ENCODE measurements around the gene WNT3. TPM values are rescaled to one million over a fixed set of nuclear protein-coding genes. Genes with fewer than 3 reads are reported as not detected.

The WNT3 gene
- total and polyA plus RNA-seq, 2 donors (not counting 1 experiment from before 2014, with no cell fraction given): 0.86 to 1.4 TPM

DNA sequence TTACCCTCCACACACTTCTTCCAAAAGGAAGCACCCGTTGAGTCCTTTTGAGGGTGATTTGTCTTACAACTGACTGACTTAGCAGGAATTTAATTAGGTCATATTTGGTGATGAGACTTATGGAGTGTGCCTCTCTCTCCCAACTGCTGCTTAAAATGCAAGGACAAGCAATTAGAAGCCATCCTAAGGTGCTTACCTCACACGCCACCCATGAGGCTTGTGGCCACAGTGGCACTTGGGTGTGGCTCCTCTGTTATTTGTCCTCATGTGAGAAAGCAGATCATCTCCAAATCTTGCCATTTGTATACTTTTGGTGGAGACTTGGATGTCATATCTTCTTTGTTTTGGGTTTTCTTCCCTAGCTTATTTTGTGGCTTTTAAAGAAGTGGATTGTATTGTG is 61.6 kb downstream of the WNT3 start:
- H3K4me3 Mint-ChIP-seq: no peak overlapping the region
- CTCF ChIA-PET: no interaction called here
- intact Hi-C loops (cut with micrococcal nuclease): no loop called here

DNA sequence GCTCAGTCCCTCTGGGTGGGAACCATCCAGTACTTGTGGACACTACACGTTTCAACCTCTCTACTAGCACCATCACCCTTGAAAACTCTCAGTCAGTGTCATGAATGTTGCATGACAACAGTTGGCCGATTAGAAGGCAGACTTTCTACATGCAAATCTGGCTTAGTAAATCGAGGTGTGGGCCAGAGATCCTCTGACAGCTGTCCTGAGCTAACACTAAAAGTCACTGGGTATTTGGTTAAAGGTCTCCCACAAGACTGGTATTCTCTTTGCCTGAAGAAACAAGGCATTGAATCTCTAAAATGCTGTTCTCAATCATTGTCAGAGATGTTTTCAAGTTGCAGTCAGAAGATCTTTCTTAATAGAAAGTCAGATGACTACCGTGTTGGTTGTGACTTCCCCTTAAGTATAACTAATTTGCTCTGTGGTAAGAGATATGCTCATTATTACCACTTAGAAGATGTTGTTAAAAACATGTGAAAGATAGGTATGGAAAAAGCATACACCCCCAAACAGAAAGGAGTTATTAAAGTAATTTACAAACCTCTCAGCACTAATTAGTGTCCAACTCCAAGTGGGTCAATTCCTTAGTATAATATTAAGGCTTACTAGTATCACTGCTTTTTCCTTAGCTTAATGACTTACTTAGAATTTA is 62.3 kb downstream of the WNT3 start:
- H3K27me3 Mint-ChIP-seq: no peaks in the 10 kb centered on the region
- Histone ChIP-seq H3K9ac (ENCODE audit: low read length) (no peak overlapping the region), H3K27me3 (replicated peaks in 1 of 4; ENCODE audit: control extremely low read depth in 1 of 4, control insufficient read depth in 3 of 4, insufficient read depth in 4 of 4, low read length in 3 of 4) (no peaks in the 10 kb centered on the region), H4K20me1 (ENCODE audit: control insufficient read depth, insufficient read depth, low read length, poor library complexity, severe bottlenecking) (no peaks in the 10 kb centered on the region), H3K79me2 (ENCODE audit: control insufficient read depth, insufficient read depth, low read length) (peaks cover 3% of the 10 kb centered on the region), H3K9me3 (ENCODE audit: control extremely low read depth in 1 of 3, control insufficient read depth in 2 of 3, insufficient read depth in 1 of 3, low read length in 2 of 3) (no peaks in the 10 kb centered on the region), H2AFZ (ENCODE audit: insufficient read depth, low read depth, low read length, poor library complexity, severe bottlenecking) (no peak overlapping the region), H3K4me3 (ENCODE audit: control extremely low read depth in 1 of 5, extremely low read depth in 1 of 5, insufficient read depth in 1 of 5, low read depth in 2 of 5, low read length in 4 of 5) (no peak overlapping the region), H3K4me2 (replicated peaks; ENCODE audit: low read depth, low read length, poor library complexity, severe bottlenecking) (no peak overlapping the region), H3K27ac (ENCODE audit: low read length in 2 of 2) (no peak overlapping the region), H3K4me1 (ENCODE audit: control insufficient read depth in 2 of 2, insufficient read depth in 2 of 2, low read length in 2 of 2) (peaks cover 0 to 11% of the 10 kb centered on the region in 2 donors), H3K36me3 (replicated peaks in 1 of 2; ENCODE audit: control extremely low read depth in 1 of 2, control insufficient read depth in 1 of 2, extremely low read depth in 1 of 2, insufficient read depth in 2 of 2, low read length in 1 of 2) (peaks cover 21 to 69% of the 10 kb centered on the region in 2 experiments)
- intact Hi-C loops (cut with micrococcal nuclease): no loop called here
- peaks cover 11% of the 10 kb centered on the region for H3K4me1 Mint-ChIP-seq
- TF ChIP-seq, protein P1, sequence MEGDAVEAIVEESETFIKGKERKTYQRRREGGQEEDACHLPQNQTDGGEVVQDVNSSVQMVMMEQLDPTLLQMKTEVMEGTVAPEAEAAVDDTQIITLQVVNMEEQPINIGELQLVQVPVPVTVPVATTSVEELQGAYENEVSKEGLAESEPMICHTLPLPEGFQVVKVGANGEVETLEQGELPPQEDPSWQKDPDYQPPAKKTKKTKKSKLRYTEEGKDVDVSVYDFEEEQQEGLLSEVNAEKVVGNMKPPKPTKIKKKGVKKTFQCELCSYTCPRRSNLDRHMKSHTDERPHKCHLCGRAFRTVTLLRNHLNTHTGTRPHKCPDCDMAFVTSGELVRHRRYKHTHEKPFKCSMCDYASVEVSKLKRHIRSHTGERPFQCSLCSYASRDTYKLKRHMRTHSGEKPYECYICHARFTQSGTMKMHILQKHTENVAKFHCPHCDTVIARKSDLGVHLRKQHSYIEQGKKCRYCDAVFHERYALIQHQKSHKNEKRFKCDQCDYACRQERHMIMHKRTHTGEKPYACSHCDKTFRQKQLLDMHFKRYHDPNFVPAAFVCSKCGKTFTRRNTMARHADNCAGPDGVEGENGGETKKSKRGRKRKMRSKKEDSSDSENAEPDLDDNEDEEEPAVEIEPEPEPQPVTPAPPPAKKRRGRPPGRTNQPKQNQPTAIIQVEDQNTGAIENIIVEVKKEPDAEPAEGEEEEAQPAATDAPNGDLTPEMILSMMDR (IDR thresholded peaks at IDR 0.05): no peak
- no peak for TF ChIP-seq EZH2 (IDR thresholded peaks at IDR 0.05; ENCODE audit: borderline replicate concordance, insufficient read depth, low read depth, low read length, poor library complexity, severe bottlenecking)
- WGBS (ENCODE audit: insufficient coverage): 77% methylated on average over 3 of the region's 4 CpGs
- no peak overlapping the region for H3K4me3 Mint-ChIP-seq
- no peak for DNase-seq
- CTCF ChIA-PET: no interaction called here
- POLR2A ChIA-PET: no interaction called here
- peak overlapping the region; percentile 65 for H3K27ac Mint-ChIP-seq
- no peaks in the 10 kb centered on the region for H3K9me3 Mint-ChIP-seq (ENCODE audit: insufficient read depth)
- no peak for ATAC-seq (ENCODE audit: low read depth)

More for the DNA sequence above, 61.6 kb downstream of the WNT3 start:
- Histone ChIP-seq H3K27me3 (replicated peaks in 1 of 4; ENCODE audit: control extremely low read depth in 1 of 4, control insufficient read depth in 3 of 4, insufficient read depth in 4 of 4, low read length in 3 of 4) (no peaks in the 10 kb centered on the region), H3K9ac (ENCODE audit: low read length) (no peak overlapping the region), H3K9me3 (ENCODE audit: control extremely low read depth in 1 of 3, control insufficient read depth in 2 of 3, insufficient read depth in 1 of 3, low read length in 2 of 3) (no peaks in the 10 kb centered on the region), H3K27ac (ENCODE audit: low read length in 2 of 2) (no peak overlapping the region), H3K4me2 (replicated peaks; ENCODE audit: low read depth, low read length, poor library complexity, severe bottlenecking) (no peak overlapping the region), H3K4me3 (ENCODE audit: control extremely low read depth in 1 of 5, extremely low read depth in 1 of 5, insufficient read depth in 1 of 5, low read depth in 2 of 5, low read length in 4 of 5) (no peak overlapping the region), H2AFZ (ENCODE audit: insufficient read depth, low read depth, low read length, poor library complexity, severe bottlenecking) (no peak overlapping the region), H4K20me1 (ENCODE audit: control insufficient read depth, insufficient read depth, low read length, poor library complexity, severe bottlenecking) (no peaks in the 10 kb centered on the region), H3K36me3 (replicated peaks in 1 of 2; ENCODE audit: control extremely low read depth in 1 of 2, control insufficient read depth in 1 of 2, extremely low read depth in 1 of 2, insufficient read depth in 2 of 2, low read length in 1 of 2) (peaks cover 18 to 62% of the 10 kb centered on the region in 2 experiments), H3K79me2 (ENCODE audit: control insufficient read depth, insufficient read depth, low read length) (peaks cover 3% of the 10 kb centered on the region), H3K4me1 (ENCODE audit: control insufficient read depth in 2 of 2, insufficient read depth in 2 of 2, low read length in 2 of 2) (peaks cover 0 to 11% of the 10 kb centered on the region in 2 donors)
- TF ChIP-seq, protein P1 (IDR thresholded peaks at IDR 0.05): no peak
- TF ChIP-seq EZH2 (IDR thresholded peaks at IDR 0.05; ENCODE audit: borderline replicate concordance, insufficient read depth, low read depth, low read length, poor library complexity, severe bottlenecking): no peak
- ATAC-seq (ENCODE audit: low read depth) (no peak), DNase-seq (no peak)
- Mint-ChIP-seq H3K27me3 (no peaks in the 10 kb centered on the region), H3K27ac (peak overlapping the region; percentile 57), H3K9me3 (ENCODE audit: insufficient read depth) (no peaks in the 10 kb centered on the region), H3K4me1 (peaks cover 11% of the 10 kb centered on the region)
- WGBS (ENCODE audit: insufficient coverage): 100% methylated on average over 1 of the region's 2 CpGs
- POLR2A ChIA-PET: no interaction called here
